Esophagus squamous epithelium (tissue), 5 donors: ENCODE results near the gene GLRX5. TPM values are rescaled to one million over a fixed set of nuclear protein-coding genes. Genes with fewer than 3 reads are reported as not detected.

ENCODE experiments used
- DNase-seq: peaks from one replicate; lab custom pipeline; 2025; lab: John Stamatoyannopoulos, UW
- H3K27ac ChIP-seq, 4 donors: fragments of 200-600 bp; sonication (generic); one replicate each; pipeline ENCODE4 v1.5.1; 2016 to 2019; ENCODE audit warnings: mild to moderate bottlenecking in 1 of 4
- H3K27me3 ChIP-seq, 4 donors: fragments of 200-600 bp; sonication (generic); 1 replicate in 3 of 4; 2 replicates in 1 of 4; pipeline versions ENCODE4 v1.5.1 to v1.6.0; 2017 to 2021; ENCODE audit warnings: antibody characterized with exemption in 1 of 4
- H3K36me3 ChIP-seq, 3 donors: fragments of 200-600 bp; sonication (generic); one replicate each; pipeline ENCODE4 v1.5.1; 2016 to 2019
- H3K4me1 ChIP-seq, 3 donors: fragments of 200-600 bp; sonication (generic); one replicate each; pipeline ENCODE4 v1.5.1; 2017 to 2019
- H3K4me3 ChIP-seq, 4 donors: fragments of 200-600 bp; sonication (generic); 1 replicate in 3 of 4; 2 replicates in 1 of 4; pipeline ENCODE4 v1.5.1; 2016 to 2019; ENCODE audit warnings: mild to moderate bottlenecking in 2 of 4, moderate library complexity in 1 of 4
- H3K9me3 ChIP-seq, 3 donors: fragments of 200-600 bp; sonication (generic); one replicate each; pipeline ENCODE4 v1.5.1; 2016 to 2019
- CTCF ChIP-seq, 6 experiments: fragments of 450-650 bp in 4 of 6; fragments of 200-600 bp in 2 of 6; sonication (generic) in 2 of 6; IDR thresholded peaks; one replicate each; pipeline ENCODE4 v1.5.1; 2016 to 2019; ENCODE audit warnings: antibody characterized with exemption in 6 of 6, mild to moderate bottlenecking in 4 of 6, moderate library complexity in 4 of 6
- POLR2A ChIP-seq, 4 donors: fragments of 450-650 bp; IDR thresholded peaks; one replicate each; pipeline ENCODE4 v1.6.1; 2017; ENCODE audit warnings: antibody characterized with exemption in 4 of 4, mild to moderate bottlenecking in 4 of 4, moderate library complexity in 3 of 4
- WGBS, 2 donors: methylation state at CpG; one replicate each; pipeline ENCODE4 v1.1.5; 2018; 5-methylcytosine and 5-hydroxymethylcytosine counted together
- intact Hi-C: fragments of 100-400 bp; cut with DNase I; formaldehyde crosslinking; loops from one replicate; pipeline ENCODE4 v1.15.0; 2022
- total RNA-seq, 4 donors: library from RNA; depleted of rRNA; stranded (reverse); fragments of >200 nt; gene quantifications; one replicate each; pipeline ENCODE4 v1.1.0, GENCODE V29; 2016
- donor health status: DM: yes; HTN: yes; CAD: no.

Gene GLRX5
- total RNA-seq, 4 donors from 2014 or later: 14.4 to 40.1 (median 32.6) TPM

DNA sequence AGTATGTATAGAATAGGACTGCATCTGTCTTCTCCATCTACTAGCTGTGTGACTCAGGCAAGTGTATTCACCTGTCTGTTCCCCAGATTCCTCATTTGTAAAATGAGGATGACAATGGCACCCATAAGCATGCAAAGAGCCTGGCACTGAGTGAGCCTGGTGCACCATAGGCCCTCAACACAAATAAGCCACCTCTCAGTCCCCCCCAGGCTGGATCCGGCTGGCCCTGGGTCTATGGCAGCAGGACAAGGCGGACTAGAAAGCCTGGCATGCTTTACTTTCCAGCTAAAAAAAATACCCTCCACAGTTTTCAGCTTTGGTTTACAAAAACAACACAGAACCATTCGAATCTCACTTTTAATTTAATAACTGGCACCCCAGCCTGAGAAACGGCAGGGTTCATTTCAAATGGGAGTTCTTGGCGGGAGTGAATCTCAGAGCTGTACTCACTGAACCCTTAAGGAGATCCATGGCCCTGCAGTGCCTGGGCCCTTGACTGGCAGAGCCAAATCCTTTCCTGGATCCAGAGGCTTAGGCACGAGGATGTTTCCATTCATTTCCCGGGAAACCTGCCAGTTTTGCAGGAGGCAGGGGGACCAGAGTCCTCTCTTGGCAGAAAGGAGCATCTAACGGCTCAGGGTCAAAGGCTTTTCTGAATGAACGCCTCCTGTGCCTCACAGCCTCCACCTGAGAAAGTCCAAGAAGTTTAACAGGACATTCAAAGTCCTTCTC lies 36.1 kb upstream of the GLRX5 start:
- Histone ChIP-seq H3K27me3 (no peaks in the 10 kb centered on the region), H3K9me3 (no peaks in the 10 kb centered on the region), H3K36me3 (no peaks in the 10 kb centered on the region), H3K4me3 (no peak overlapping the region), H3K4me1 (peaks cover 15 to 95% (median 52%) of the 10 kb centered on the region in 3 donors), H3K27ac (peak overlapping the region in 2 of 4 donors; percentile 21 to 57)
- TF ChIP-seq POLR2A (IDR thresholded peaks at IDR 0.05) (no peak), CTCF (IDR thresholded peaks at IDR 0.05) (no peak)
- intact Hi-C loops: no loop called here
- DNase-seq: no peak
- WGBS, 2 donors: 36 to 63% methylated on average over 6 to 8 of the region's 9 CpGs

GRCh38 chr14:95499354-95499750 lies 35.5 kb upstream of the GLRX5 start:
- H3K9me3 ChIP-seq: no peaks in the 10 kb centered on the region
- WGBS, 2 donors: 30 to 33% methylated on average over 1 of the region's 1 CpG
- H3K27ac ChIP-seq: peak overlapping the region in 1 of 4 donors; percentile 57
- no peaks in the 10 kb centered on the region for H3K36me3 ChIP-seq
- H3K4me3 ChIP-seq: no peak overlapping the region
- H3K27me3 ChIP-seq: no peaks in the 10 kb centered on the region
- no peak for DNase-seq
- intact Hi-C loops: no loop called here
- TF ChIP-seq POLR2A (IDR thresholded peaks at IDR 0.05): no peak
- H3K4me1 ChIP-seq: peaks cover 15 to 98% (median 54%) of the 10 kb centered on the region in 3 donors

DNA sequence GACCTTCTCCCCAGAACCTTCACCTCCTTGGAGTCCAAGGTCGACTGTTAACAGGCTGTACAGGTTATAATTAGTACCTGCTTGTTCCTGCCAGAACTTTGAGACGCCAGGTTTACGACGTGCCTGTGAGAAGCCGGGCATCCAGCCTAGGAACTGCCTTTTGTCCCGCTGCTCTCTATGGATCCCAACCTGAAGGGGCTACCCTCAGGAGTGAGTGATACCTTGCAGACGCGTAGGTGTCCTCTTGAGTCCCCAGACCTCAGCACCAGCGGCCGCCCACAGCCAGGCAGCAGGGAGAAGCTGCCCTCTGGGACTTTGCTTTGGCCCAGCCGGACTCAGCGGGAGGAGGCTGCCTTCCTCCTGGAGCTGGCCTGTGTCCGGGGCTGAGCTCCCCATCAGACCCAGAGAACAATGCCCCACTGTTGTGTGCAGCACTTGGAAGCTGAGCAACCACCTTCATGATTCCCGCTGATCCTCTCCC lies 34.6 kb upstream of the GLRX5 start:
- no peak overlapping the region for H3K4me3 ChIP-seq
- no peak for DNase-seq

DNA sequence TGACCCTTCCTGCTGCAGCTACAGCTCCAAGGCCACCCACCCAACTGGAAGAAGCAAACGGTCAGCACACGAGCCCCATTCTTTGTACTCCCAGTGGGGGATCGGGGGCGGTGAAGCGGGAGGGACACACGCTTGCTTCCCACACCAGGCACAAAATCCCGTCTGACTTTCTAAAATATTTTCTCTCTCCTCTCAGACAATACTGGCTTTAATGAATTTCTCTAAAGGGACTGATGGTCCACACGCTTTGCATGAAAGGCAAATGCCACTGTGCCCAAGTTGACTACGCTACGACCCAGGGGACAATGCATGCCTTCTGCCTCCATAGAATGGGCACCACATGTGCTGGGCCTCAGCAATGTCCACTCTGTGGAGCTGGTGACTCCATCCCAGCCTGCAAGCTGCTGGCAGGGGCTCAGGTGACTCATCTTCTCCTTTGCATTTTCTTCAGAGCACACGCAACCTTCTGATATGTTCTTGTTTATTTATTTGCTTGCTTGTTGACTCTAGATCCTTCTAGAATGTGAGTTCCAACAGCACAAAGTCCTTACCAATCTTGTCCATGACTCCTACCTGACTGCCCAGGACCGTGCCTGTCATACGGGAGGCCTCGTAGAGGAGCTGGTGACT lies 34.0 kb upstream of the GLRX5 start:
- peaks cover 15 to 93% (median 53%) of the 10 kb centered on the region in 3 donors for H3K4me1 ChIP-seq
- no peaks in the 10 kb centered on the region for H3K9me3 ChIP-seq
- no peak for TF ChIP-seq CTCF (IDR thresholded peaks at IDR 0.05)
- no peak for TF ChIP-seq POLR2A (IDR thresholded peaks at IDR 0.05)
- intact Hi-C loops: no loop called here
- H3K4me3 ChIP-seq: no peak overlapping the region
- no peaks in the 10 kb centered on the region for H3K27me3 ChIP-seq
- WGBS, 2 donors: 65 to 83% methylated on average over 4 to 11 of the region's 14 CpGs
- no peaks in the 10 kb centered on the region for H3K36me3 ChIP-seq
- no peak for DNase-seq
- H3K27ac ChIP-seq: peak overlapping the region in 2 of 4 donors; percentile 47 to 56

More for the DNA sequence above, 34.6 kb upstream of the GLRX5 start:
- TF ChIP-seq POLR2A (IDR thresholded peaks at IDR 0.05) (no peak), CTCF (IDR thresholded peaks at IDR 0.05) (no peak)
- Histone ChIP-seq H3K4me1 (peaks cover 19 to 98% (median 59%) of the 10 kb centered on the region in 3 donors), H3K36me3 (no peaks in the 10 kb centered on the region), H3K9me3 (no peaks in the 10 kb centered on the region), H3K27me3 (no peaks in the 10 kb centered on the region), H3K27ac (peak overlapping the region in 1 of 4 donors; percentile 47)
- 63 to 71% methylated on average over 5 to 9 of the region's 14 CpGs for WGBS, 2 donors
- intact Hi-C loops: no loop called here

GRCh38 chr14:95502381-95502950 lies 32.4 kb upstream of the GLRX5 start:
- Histone ChIP-seq H3K36me3 (no peaks in the 10 kb centered on the region), H3K27me3 (peaks cover 0 to 4% (median 0%) of the 10 kb centered on the region in 4 donors), H3K27ac (peak overlapping the region in 1 of 4 donors; percentile 47), H3K9me3 (no peaks in the 10 kb centered on the region), H3K4me1 (peaks cover 11 to 91% (median 48%) of the 10 kb centered on the region in 3 donors), H3K4me3 (no peak overlapping the region)
- no peak for DNase-seq
- TF ChIP-seq CTCF (IDR thresholded peaks at IDR 0.05) (no peak), POLR2A (IDR thresholded peaks at IDR 0.05) (no peak)
- intact Hi-C loops: no loop called here
- 81 to 92% methylated on average over 7 to 14 of the region's 14 CpGs for WGBS, 2 donors
